Smooth muscle cell (in vitro differentiated cells): ENCODE results near the gene ARMH4. TPM values are rescaled to one million over a fixed set of nuclear protein-coding genes. Genes with fewer than 3 reads are reported as not detected.
"Not testable (repeated sequence)": the region's sequence is repeated elsewhere in the genome, so short reads cannot be mapped to it uniquely, and the experiment has no call there.

Experiments
- DNase-seq: peaks from one replicate; lab custom pipeline; 2025; ENCODE audit not compliant: unreplicated experiment; lab: John Stamatoyannopoulos, UW
- H2AFZ ChIP-seq: fragments of 200-600 bp; sonication (generic); 2 replicates; pipeline ENCODE4 v1.6.0; 2016; ENCODE audit warnings: antibody characterized with exemption, low read depth, mild to moderate bottlenecking
- H3F3A ChIP-seq: fragments of 200-600 bp; sonication (generic); 2 replicates; pipeline ENCODE4 v1.6.0; 2017; ENCODE audit warnings: antibody characterized with exemption, low read depth
- H3K27ac ChIP-seq: fragments of 200-600 bp; sonication (generic); 2 replicates; pipeline ENCODE4 v1.5.1; 2016; ENCODE audit warnings: low read depth, mild to moderate bottlenecking
- H3K27me3 ChIP-seq: fragments of 200-600 bp; sonication (generic); 2 replicates; pipeline ENCODE4 v1.6.1; 2016; ENCODE audit warnings: low read depth, mild to moderate bottlenecking
- H3K36me3 ChIP-seq: fragments of 200-600 bp; sonication (generic); 2 replicates; pipeline ENCODE4 v1.5.1; 2016; ENCODE audit warnings: low read depth
- H3K4me1 ChIP-seq: fragments of 200-600 bp; sonication (generic); 2 replicates; pipeline ENCODE4 v1.5.1; 2016; ENCODE audit warnings: low read depth
- H3K4me2 ChIP-seq: fragments of 200-600 bp; sonication (generic); 2 replicates; pipeline ENCODE4 v1.6.0; 2016; ENCODE audit warnings: mild to moderate bottlenecking
- H3K4me3 ChIP-seq: fragments of 200-600 bp; sonication (generic); 2 replicates; pipeline ENCODE4 v1.5.1; 2016; ENCODE audit warnings: mild to moderate bottlenecking
- H3K79me2 ChIP-seq: fragments of 200-600 bp; sonication (generic); 2 replicates; pipeline ENCODE4 v1.6.0; 2016; ENCODE audit warnings: low read depth, mild to moderate bottlenecking
- H3K9ac ChIP-seq: fragments of 200-600 bp; sonication (generic); 2 replicates; pipeline ENCODE4 v1.6.0; 2016; ENCODE audit warnings: low read depth
- H3K9me3 ChIP-seq: fragments of 200-600 bp; sonication (generic); replicated peaks from 2 replicates; pipeline ENCODE4 v1.5.1; 2016; ENCODE audit warnings: low read depth
- H4K20me1 ChIP-seq: fragments of 200-600 bp; sonication (generic); 2 replicates; pipeline ENCODE4 v1.6.0; 2016; ENCODE audit warnings: low read depth
- WGBS: methylation state at CpG from one replicate; pipeline ENCODE4 v1.1.7; 2016; ENCODE audit warnings: low lambda C conversion rate; 5-methylcytosine and 5-hydroxymethylcytosine counted together
- polyA plus RNA-seq: library from polyadenylated mRNA; unstranded; fragments of >200 nt; fragmentation: Nextera tagmentation; extraction: Ambion mirVana; gene quantifications from 2 replicates; pipeline ENCODE4 v1.2.1, GENCODE V29; 2016
- total RNA-seq: library from RNA; depleted of rRNA; stranded (reverse); fragments of >200 nt; gene quantifications from 2 replicates; pipeline ENCODE4 v1.2.3, GENCODE V29; 2014
- TF ChIP-seq, protein P1 (sequence below): fragments of 200-600 bp; sonication (generic); IDR thresholded peaks from 2 replicates; pipeline ENCODE4 v1.5.1; 2017; ENCODE audit warnings: borderline replicate concordance, mild to moderate bottlenecking, antibody characterized with exemption; ENCODE audit not compliant: insufficient read depth, poor library complexity, severe bottlenecking

The ARMH4 gene
- total and polyA plus RNA-seq, 2 experiments from 2014 or later, result 12.9 to 14.7 TPM

DNA sequence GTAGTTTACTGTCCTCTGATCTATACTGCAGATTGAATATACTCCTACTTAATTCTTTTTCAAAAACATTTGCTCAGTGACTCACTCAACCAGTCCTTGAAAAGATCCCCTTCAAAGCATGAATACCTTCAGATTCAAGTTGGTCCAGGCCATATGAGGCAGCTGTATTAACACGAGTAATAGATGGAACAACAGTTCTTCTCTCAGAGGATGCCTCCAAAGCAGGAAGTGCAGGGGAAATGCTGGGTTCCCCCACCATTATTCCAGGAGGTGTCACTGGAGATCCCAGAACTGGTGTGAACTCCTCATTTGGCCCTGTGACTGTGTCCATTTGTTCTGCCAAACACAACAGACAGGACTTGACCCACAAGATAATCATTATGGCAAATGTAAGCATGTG lies 20.6 kb downstream of the ARMH4 start:
- Histone ChIP-seq H4K20me1 (no peaks in the 10 kb centered on the region), H3K4me1 (no peaks in the 10 kb centered on the region), H3K9ac (no peak overlapping the region), H2AFZ (no peak overlapping the region), H3K27me3 (no peaks in the 10 kb centered on the region), H3K27ac (no peak overlapping the region), H3K4me2 (no peak overlapping the region), H3K36me3 (no peaks in the 10 kb centered on the region), H3F3A (no peaks in the 10 kb centered on the region), H3K9me3 (no peaks in the 10 kb centered on the region), H3K79me2 (no peaks in the 10 kb centered on the region), H3K4me3 (no peak overlapping the region)
- WGBS, result 54% methylated on average over 1 of the region's 1 CpG
- TF ChIP-seq, protein P1, sequence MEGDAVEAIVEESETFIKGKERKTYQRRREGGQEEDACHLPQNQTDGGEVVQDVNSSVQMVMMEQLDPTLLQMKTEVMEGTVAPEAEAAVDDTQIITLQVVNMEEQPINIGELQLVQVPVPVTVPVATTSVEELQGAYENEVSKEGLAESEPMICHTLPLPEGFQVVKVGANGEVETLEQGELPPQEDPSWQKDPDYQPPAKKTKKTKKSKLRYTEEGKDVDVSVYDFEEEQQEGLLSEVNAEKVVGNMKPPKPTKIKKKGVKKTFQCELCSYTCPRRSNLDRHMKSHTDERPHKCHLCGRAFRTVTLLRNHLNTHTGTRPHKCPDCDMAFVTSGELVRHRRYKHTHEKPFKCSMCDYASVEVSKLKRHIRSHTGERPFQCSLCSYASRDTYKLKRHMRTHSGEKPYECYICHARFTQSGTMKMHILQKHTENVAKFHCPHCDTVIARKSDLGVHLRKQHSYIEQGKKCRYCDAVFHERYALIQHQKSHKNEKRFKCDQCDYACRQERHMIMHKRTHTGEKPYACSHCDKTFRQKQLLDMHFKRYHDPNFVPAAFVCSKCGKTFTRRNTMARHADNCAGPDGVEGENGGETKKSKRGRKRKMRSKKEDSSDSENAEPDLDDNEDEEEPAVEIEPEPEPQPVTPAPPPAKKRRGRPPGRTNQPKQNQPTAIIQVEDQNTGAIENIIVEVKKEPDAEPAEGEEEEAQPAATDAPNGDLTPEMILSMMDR, result no peak
- no peak for DNase-seq

DNA sequence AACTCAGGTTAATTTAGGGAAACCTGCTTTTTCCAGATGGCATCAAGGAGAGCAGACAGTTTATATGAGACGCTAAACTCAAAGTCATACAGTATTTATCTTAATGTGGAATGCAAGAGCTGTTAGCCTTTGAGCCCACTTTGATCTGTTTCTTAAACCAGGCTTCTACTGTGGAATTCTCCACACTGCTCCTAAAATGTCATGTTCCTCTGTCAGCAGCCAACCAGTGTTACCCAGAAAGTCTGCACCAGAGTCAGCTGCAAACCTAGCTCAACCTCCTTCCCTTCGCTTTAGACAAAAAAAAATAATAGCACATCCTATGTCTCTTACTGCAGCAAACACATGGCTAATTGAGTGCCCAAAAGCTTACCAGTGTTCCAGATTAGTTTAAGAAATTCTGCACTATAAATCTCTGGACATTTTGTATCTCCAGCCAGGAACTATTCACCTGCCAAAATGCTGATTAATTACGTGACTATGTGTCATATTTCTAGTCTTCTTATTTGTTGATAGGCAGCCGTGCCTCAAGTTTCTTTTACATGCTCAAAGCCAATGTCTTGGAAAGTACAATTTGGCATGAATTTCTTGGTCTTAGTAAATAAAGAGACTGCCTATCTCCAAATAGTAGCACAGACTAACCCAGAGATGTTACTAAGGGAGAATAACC lies 21.8 kb downstream of the ARMH4 start:
- WGBS, result 67% methylated on average over 4 of the region's 4 CpGs
- H3F3A ChIP-seq, result no peaks in the 10 kb centered on the region

DNA sequence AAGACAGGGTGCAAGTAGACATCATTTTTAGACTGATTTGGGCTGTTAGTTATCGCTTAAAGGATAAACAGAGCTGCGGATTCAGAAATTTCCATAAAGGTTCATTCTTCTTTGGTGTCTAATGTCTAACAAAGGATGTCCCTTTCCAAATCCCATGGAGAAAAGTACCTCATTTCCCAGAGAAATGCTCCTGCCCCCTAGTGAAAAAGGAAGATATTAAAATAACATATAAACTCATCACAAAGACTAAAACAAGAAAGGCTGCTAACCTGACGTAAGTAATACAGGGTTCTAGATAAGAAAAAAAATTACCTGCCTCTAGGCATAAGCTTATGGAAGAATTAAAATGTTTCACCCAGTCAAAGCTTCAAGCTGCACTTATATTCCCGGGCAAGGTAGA lies 22.8 kb downstream of the ARMH4 start:
- H3K4me2 ChIP-seq, result no peak overlapping the region
- no peaks in the 10 kb centered on the region for H3K27me3 ChIP-seq
- WGBS, result 95% methylated on average over 4 of the region's 4 CpGs
- no peak for DNase-seq
- no peaks in the 10 kb centered on the region for H4K20me1 ChIP-seq
- no peak overlapping the region for H3K9ac ChIP-seq
- no peak overlapping the region for H2AFZ ChIP-seq
- no peak overlapping the region for H3K4me3 ChIP-seq
- TF ChIP-seq, protein P1, result peak; percentile 5
- H3K27ac ChIP-seq, result no peak overlapping the region
- H3K9me3 ChIP-seq, result no peaks in the 10 kb centered on the region
- H3K36me3 ChIP-seq, result no peaks in the 10 kb centered on the region
- H3F3A ChIP-seq, result no peaks in the 10 kb centered on the region
- H3K4me1 ChIP-seq, result no peaks in the 10 kb centered on the region
- H3K79me2 ChIP-seq, result no peaks in the 10 kb centered on the region

More for the DNA sequence above, 21.8 kb downstream of the ARMH4 start:
- H3K27me3 ChIP-seq, result no peaks in the 10 kb centered on the region
- no peaks in the 10 kb centered on the region for H3K9me3 ChIP-seq
- TF ChIP-seq, protein P1, result no peak
- no peaks in the 10 kb centered on the region for H3K36me3 ChIP-seq
- H2AFZ ChIP-seq, result no peak overlapping the region
- no peaks in the 10 kb centered on the region for H4K20me1 ChIP-seq
- H3K4me2 ChIP-seq, result no peak overlapping the region
- H3K9ac ChIP-seq, result no peak overlapping the region
- no peak for DNase-seq
- H3K4me1 ChIP-seq, result no peaks in the 10 kb centered on the region
- no peaks in the 10 kb centered on the region for H3K79me2 ChIP-seq
- H3K4me3 ChIP-seq, result no peak overlapping the region
- no peak overlapping the region for H3K27ac ChIP-seq

DNA sequence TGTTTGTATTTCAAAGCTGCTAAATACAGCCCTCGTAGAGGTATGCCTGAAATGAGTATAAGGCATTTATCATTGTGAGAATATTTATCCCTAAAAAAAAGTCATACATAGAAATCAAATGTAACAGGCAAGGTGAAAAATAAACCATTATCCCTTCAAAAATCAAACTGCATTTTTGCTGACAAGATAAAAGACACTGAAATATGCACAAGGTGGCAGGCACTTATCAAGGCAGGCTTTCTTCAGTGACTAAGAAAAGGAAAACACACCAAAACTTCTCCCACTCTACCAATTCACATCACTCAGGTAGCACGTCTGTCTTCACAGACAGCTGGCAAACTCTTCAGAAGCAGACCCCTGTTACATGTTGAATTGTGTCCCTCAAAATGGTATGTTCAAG lies 23.6 kb downstream of the ARMH4 start:
- H3K4me3 ChIP-seq, result no peak overlapping the region
- TF ChIP-seq, protein P1, result no peak
- H2AFZ ChIP-seq, result no peak overlapping the region
- H3K9me3 ChIP-seq, result no peaks in the 10 kb centered on the region
- H3K79me2 ChIP-seq, result no peaks in the 10 kb centered on the region
- DNase-seq, result no peak
- H3K27ac ChIP-seq, result no peak overlapping the region
- 85% methylated on average over 2 of the region's 2 CpGs for WGBS
- H3F3A ChIP-seq, result no peaks in the 10 kb centered on the region
- no peaks in the 10 kb centered on the region for H4K20me1 ChIP-seq
- H3K4me2 ChIP-seq, result no peak overlapping the region
- no peaks in the 10 kb centered on the region for H3K4me1 ChIP-seq
- H3K36me3 ChIP-seq, result no peaks in the 10 kb centered on the region
- no peaks in the 10 kb centered on the region for H3K27me3 ChIP-seq
- H3K9ac ChIP-seq, result no peak overlapping the region

DNA sequence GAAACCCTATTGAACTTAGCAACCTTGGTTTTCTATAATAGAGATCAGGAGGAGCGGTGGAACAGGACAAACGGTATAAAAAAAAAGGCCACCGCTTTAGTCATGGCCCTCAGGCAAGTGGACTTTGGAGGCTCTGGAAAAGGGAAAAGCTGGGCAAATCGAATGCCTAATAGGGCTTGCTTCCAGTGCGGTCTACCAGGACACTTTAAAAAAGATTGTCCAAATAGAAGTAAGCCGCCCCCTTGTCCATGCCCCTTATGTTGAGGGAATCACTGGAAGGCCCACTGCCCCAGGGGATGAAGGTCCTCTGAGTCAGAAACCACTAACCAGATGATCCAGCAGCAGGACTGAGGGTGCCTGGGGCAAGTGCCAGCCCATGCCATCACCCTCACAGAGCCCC lies 29.5 kb downstream of the ARMH4 start:
- not testable (repeated sequence) for H3K4me1 ChIP-seq, H3K27ac ChIP-seq, H3K9me3 ChIP-seq, H3K4me2 ChIP-seq, H3K36me3 ChIP-seq, H3K79me2 ChIP-seq, H4K20me1 ChIP-seq, H3K9ac ChIP-seq, H3F3A ChIP-seq, DNase-seq, H3K4me3 ChIP-seq, H3K27me3 ChIP-seq, H2AFZ ChIP-seq
- WGBS, result 90% methylated on average over 6 of the region's 6 CpGs
